OCI-LY7 (cell line): ENCODE data around the gene UBTD1. TPM values are rescaled to one million over a fixed set of nuclear protein-coding genes. Genes with fewer than 3 reads are reported as not detected.

Source experiments
- BruUV-seq: library from RNA; stranded (reverse); fragments of 400-500 nt; replicated peaks from 2 replicates; lab custom pipeline; 2021; lab: Mats Ljungman, UMichigan
- CTCF ChIA-PET: fragments of 300-600 bp; sonication (Branson Sonifier 250); formaldehyde crosslinking; loops from one replicate; lab custom pipeline; 2022; ENCODE audit warnings: antibody characterized with exemption; ENCODE audit not compliant: unreplicated experiment; lab: Charles Lee
- POLR2A ChIA-PET: fragments of 300-600 bp; sonication (Branson Sonifier 250); formaldehyde crosslinking; loops from one replicate; lab custom pipeline; 2022; ENCODE audit warnings: antibody characterized with exemption; lab: Charles Lee
- DNase-seq: peaks from one replicate; pipeline ENCODE4 v3.0.0-alpha.2; 2015; ENCODE audit warnings: low spot score
- H2AFZ ChIP-seq: fragments of 200-600 bp; sonication (generic), shearing (Covaris generic); 2 replicates; pipeline ENCODE4 v1.6.1; 2014; ENCODE audit warnings: mild to moderate bottlenecking, antibody characterized with exemption, low read length, moderate library complexity
- H3K27ac ChIP-seq: fragments of 200-600 bp; sonication (generic); 2 replicates; pipeline ENCODE4 v1.5.1; 2014; ENCODE audit warnings: mixed run types, low read depth, mild to moderate bottlenecking, moderate library complexity, low read length, inconsistent platforms; ENCODE audit not compliant: poor library complexity, severe bottlenecking
- H3K36me3 ChIP-seq: fragments of 200-600 bp; sonication (generic); 2 replicates; pipeline ENCODE4 v1.6.1; 2014; ENCODE audit warnings: mild to moderate bottlenecking, antibody characterized with exemption, low read length, moderate library complexity, mixed read lengths; ENCODE audit not compliant: insufficient read depth
- H3K4me1 ChIP-seq: fragments of 200-600 bp; sonication (generic); 2 replicates; pipeline ENCODE4 v1.5.1; 2014; ENCODE audit warnings: mild to moderate bottlenecking, low read length; ENCODE audit not compliant: insufficient read depth, poor library complexity, severe bottlenecking
- H3K4me2 ChIP-seq: fragments of 200-600 bp; sonication (generic); 2 replicates; pipeline ENCODE4 v1.6.1; 2014; ENCODE audit warnings: mild to moderate bottlenecking, low read length
- H3K4me3 ChIP-seq: fragments of 200-600 bp; sonication (generic); 2 replicates; pipeline ENCODE4 v1.5.1; 2014; ENCODE audit warnings: mild to moderate bottlenecking, low read depth, low read length; ENCODE audit not compliant: poor library complexity, severe bottlenecking
- H3K79me2 ChIP-seq: fragments of 200-600 bp; sonication (generic); 2 replicates; pipeline ENCODE4 v1.6.1; 2016; ENCODE audit warnings: low read depth, mild to moderate bottlenecking, low read length, moderate library complexity, mixed read lengths; ENCODE audit not compliant: insufficient read depth
- H3K9me2 ChIP-seq: fragments of 200-600 bp; sonication (generic); 2 replicates; pipeline ENCODE4 v1.6.1; 2016; ENCODE audit warnings: mild to moderate bottlenecking, low read length, mixed read lengths; ENCODE audit not compliant: insufficient read depth
- H3K9me3 ChIP-seq: fragments of 200-600 bp; sonication (generic); 2 replicates; pipeline ENCODE4 v1.6.1; 2014; ENCODE audit warnings: mild to moderate bottlenecking, mixed run types, low read length, mixed read lengths
- H4K20me1 ChIP-seq: fragments of 200-600 bp; sonication (generic); 2 replicates; pipeline ENCODE4 v1.6.1; 2014; ENCODE audit warnings: mild to moderate bottlenecking, antibody characterized with exemption, low read length, moderate library complexity, mixed read lengths; ENCODE audit not compliant: insufficient read depth
- CTCF ChIP-seq: fragments of 200-600 bp; sonication (generic); conservative IDR thresholded peaks from 2 replicates; pipeline ENCODE4 v1.5.1; 2014; ENCODE audit warnings: mild to moderate bottlenecking, antibody characterized with exemption, low read length, moderate library complexity, mixed read lengths
- EZH2phosphoT487 ChIP-seq: fragments of 200-600 bp; sonication (generic); IDR thresholded peaks from 2 replicates; pipeline ENCODE4 v1.6.1; 2018; ENCODE audit warnings: low read depth, borderline replicate concordance, mild to moderate bottlenecking, mixed run types, antibody characterized with exemption, low read length, moderate library complexity, mixed read lengths
- intact Hi-C: fragments of 100-400 bp; cut with micrococcal nuclease; formaldehyde crosslinking; loops from one replicate; pipeline ENCODE4 v1.10.0; 2022; ENCODE audit not compliant: unreplicated experiment
- total RNA-seq, 2 experiments: library from RNA; depleted of rRNA in 1 of 2; stranded (reverse); fragments of >200 nt in 1 of 2; shearing (Covaris generic) in 1 of 2; gene quantifications; 2 replicates each; pipeline ENCODE4 v1.2.3, GENCODE V29; 2014 to 2022

UBTD1 gene
- total RNA-seq, 2 experiments from 2014 or later, result 1.4 to 2.2 TPM

- Histone ChIP-seq H3K4me3 (no peak overlapping the region), H3K4me2 (no peak overlapping the region), H3K79me2 (no peaks in the 10 kb centered on the region), H3K27ac (no peak overlapping the region), H3K9me2 (no peaks in the 10 kb centered on the region), H3K9me3 (no peaks in the 10 kb centered on the region), H2AFZ (no peak overlapping the region), H3K36me3 (no peaks in the 10 kb centered on the region), H4K20me1 (no peaks in the 10 kb centered on the region), H3K4me1 (no peaks in the 10 kb centered on the region)
- no peak for DNase-seq
- intact Hi-C loops, result no loop called here
- BruUV-seq, result no TSS peak
- ChIA-PET POLR2A (interaction anchor here (0.6 kb wide), 1 partner anchor 20 kb away, joined by 5 read pairs; no protein-coding TSS in a partner anchor), CTCF (no interaction called here)
- TF ChIP-seq CTCF (no peak), EZH2phosphoT487 (no peak)
These were observed 99.9 kb downstream of the UBTD1 start for GRCh38 chr10:97598407-97599271.

DNA sequence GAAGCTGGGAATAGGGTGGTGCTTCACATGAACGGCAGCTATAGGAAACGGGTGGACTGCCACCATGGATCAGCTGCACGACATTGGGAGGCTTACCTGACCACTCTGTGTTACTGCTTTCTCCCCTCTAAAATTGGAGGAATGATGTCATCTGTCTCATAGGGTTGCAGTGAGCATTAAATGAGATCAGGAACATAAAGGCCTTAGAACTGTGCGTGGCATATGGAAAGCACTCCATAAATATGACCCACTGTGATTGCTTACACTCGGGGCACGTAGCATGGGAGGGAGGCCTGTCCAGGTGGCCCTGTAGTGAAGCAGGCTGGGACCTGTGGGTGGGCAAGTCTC is 100.5 kb downstream of the UBTD1 start:
- Histone ChIP-seq H3K79me2 (no peaks in the 10 kb centered on the region), H4K20me1 (no peaks in the 10 kb centered on the region), H3K4me3 (no peak overlapping the region), H3K27ac (no peak overlapping the region), H3K9me2 (no peaks in the 10 kb centered on the region), H3K4me2 (no peak overlapping the region), H2AFZ (no peak overlapping the region), H3K36me3 (no peaks in the 10 kb centered on the region), H3K9me3 (no peaks in the 10 kb centered on the region), H3K4me1 (no peaks in the 10 kb centered on the region)
- no TSS peak for BruUV-seq
- intact Hi-C loops, result no loop called here
- no peak for DNase-seq
- POLR2A ChIA-PET, result no interaction called here
- CTCF ChIA-PET, result no interaction called here
- TF ChIP-seq EZH2phosphoT487, result no peak
- TF ChIP-seq CTCF, result no peak

- BruUV-seq, result no TSS peak
- H3K9me2 ChIP-seq, result no peaks in the 10 kb centered on the region
- no peaks in the 10 kb centered on the region for H3K9me3 ChIP-seq
- no peak overlapping the region for H3K4me2 ChIP-seq
- CTCF ChIA-PET, result no interaction called here
- H3K4me3 ChIP-seq, result no peak overlapping the region
- no peak overlapping the region for H2AFZ ChIP-seq
- H3K36me3 ChIP-seq, result no peaks in the 10 kb centered on the region
- intact Hi-C loops, result no loop called here
- no peaks in the 10 kb centered on the region for H3K4me1 ChIP-seq
- H3K27ac ChIP-seq, result no peak overlapping the region
- H4K20me1 ChIP-seq, result no peaks in the 10 kb centered on the region
- no peaks in the 10 kb centered on the region for H3K79me2 ChIP-seq
- POLR2A ChIA-PET, result no interaction called here
- TF ChIP-seq EZH2phosphoT487 (no peak), CTCF (no peak)
- no peak for DNase-seq
These were observed 101.9 kb downstream of the UBTD1 start for GRCh38 chr10:97600616-97601015.
